Heart left ventricle (tissue), 16 donors: ENCODE measurements around the gene PER1. TPM values are rescaled to one million over a fixed set of nuclear protein-coding genes. Genes with fewer than 3 reads are reported as not detected.

ENCODE experiments used
- ATAC-seq, 4 donors: fragments of 200-7000 bp; cut with Tn5 transposase; one replicate each; pipeline ENCODE4 v1.9.1; 2020 to 2022; ENCODE audit warnings: moderate library complexity in 4 of 4, mild to moderate bottlenecking in 3 of 4, moderate number of reproducible peaks in 1 of 4
- DNase-seq, 5 donors: peaks; one replicate each; pipeline ENCODE4 v3.0.0-alpha.2; 2020
- H3K27ac ChIP-seq, 12 donors: fragments of 200-600 bp; sonication (generic) in 4 of 12; one replicate each; pipeline versions ENCODE4 v1.5.0 to v1.8.0; 2016 to 2022; ENCODE audit warnings: mild to moderate bottlenecking in 2 of 12
- H3K27me3 ChIP-seq, 9 donors: fragments of 200-600 bp; sonication (generic) in 2 of 9; one replicate each; pipeline versions ENCODE4 v1.5.1 to v1.8.0; 2016 to 2022; ENCODE audit warnings: mild to moderate bottlenecking in 3 of 9
- H3K36me3 ChIP-seq, 9 donors: fragments of 200-600 bp; sonication (generic) in 2 of 9; one replicate each; pipeline versions ENCODE4 v1.5.0 to v1.8.0; 2018 to 2022; ENCODE audit warnings: mild to moderate bottlenecking in 2 of 9
- H3K4me1 ChIP-seq, 12 donors: fragments of 200-600 bp; sonication (generic) in 4 of 12; one replicate each; pipeline versions ENCODE4 v1.5.0 to v1.8.0; 2016 to 2022; ENCODE audit warnings: mild to moderate bottlenecking in 3 of 12
- H3K4me3 ChIP-seq, 12 donors: fragments of 200-600 bp; sonication (generic) in 4 of 12; one replicate each; pipeline versions ENCODE4 v1.5.0 to v1.8.0; 2017 to 2022; ENCODE audit warnings: mild to moderate bottlenecking in 9 of 12, moderate library complexity in 4 of 12
- H3K9me3 ChIP-seq, 12 donors: fragments of 200-600 bp; sonication (generic) in 4 of 12; one replicate each; pipeline versions ENCODE4 v1.5.0 to v1.8.0; 2016 to 2022; ENCODE audit warnings: mild to moderate bottlenecking in 1 of 12
- POLR2A ChIP-seq, 2 donors: fragments of 450-650 bp; IDR thresholded peaks; one replicate each; pipeline ENCODE4 v1.6.1; 2017; ENCODE audit warnings: antibody characterized with exemption in 2 of 2, mild to moderate bottlenecking in 2 of 2, moderate library complexity in 2 of 2
- WGBS, 4 donors: extraction: QIAGEN DNeasy Blood & Tissue Kit in 2 of 4; methylation state at CpG; one replicate each; pipeline versions ENCODE4 v1.1.5 to v1.1.7; 2013 to 2018; 5-methylcytosine and 5-hydroxymethylcytosine counted together
- intact Hi-C, 10 donors: fragments of 100-400 bp; cut with DNase I; formaldehyde crosslinking; loops; one replicate each; pipeline versions ENCODE4 v1.11.1 to v1.14.2; 2022
- polyA plus RNA-seq, 2 donors: library from polyadenylated mRNA; stranded (reverse); fragments of 200-250 nt; gene quantifications; one replicate each; pipeline ENCODE4 v1.2.3, GENCODE V29; 2013
- total RNA-seq, 9 donors: library from RNA; depleted of rRNA in 2 of 9; stranded (reverse); fragments of >200 nt in 2 of 9; fragmentation: NEBNext Ultra II Directional in 3 of 9; extraction: Animal tissue kit (Norgen Biotek cat#: 25700) in 3 of 9; gene quantifications; one replicate each; pipeline versions ENCODE4 v1.1.0 to v1.2.4, GENCODE V29; 2016 to 2023
- TF ChIP-seq, protein P1 (sequence below), 12 donors: fragments of 200-600 bp; sonication (generic) in 4 of 12; IDR thresholded peaks; one replicate each; pipeline versions ENCODE4 v1.5.0 to v1.8.0; 2018 to 2022; ENCODE audit warnings: antibody characterized with exemption in 12 of 12, mild to moderate bottlenecking in 5 of 12
- donor health status: ischemic (EF 13 %, LVEDD 7.1; RV severe dilation, severe dysfunction).
- donor health status: healthy with polysubstance abuse.
- donor health status: DM: no; HTN: yes; CAD: no.
- donor health status: DM: no; HTN: no; CAD: no.
- donor health status: ischemic (EF 25% LVEDD 6.9; RV normal size, moderate dysfunction).
- donor health status: ischemic (EF 25% LVEDD 5.7; RV mildly dilated, moderate dysfunction).
- donor health status: healthy.
- donor health status: DM: yes; HTN: yes; CAD: no.
- donor health status: ischemic (EF 35%, LVEDD 5.7; RV mildly dilated, moderate dysfunction).
- donor health status: nonischemic (EF 11% LVEDD 7.7; RV severe dilation, severe dysfunction).
- donor health status: DM: yes; HTN: yes; CAD: no.
- donor health status: PGD.
- donor health status: ischemic (EF 29% LVEDD 5.4; RV normal size, mild dysfunction).
- donor health status: nonischemic (EF 23%, LVEDD 6.1; RV moderate dilation, normal function).

PER1 gene
- total and polyA plus RNA-seq, 11 donors: 40.2 to 164 (median 92.1) TPM

DNA sequence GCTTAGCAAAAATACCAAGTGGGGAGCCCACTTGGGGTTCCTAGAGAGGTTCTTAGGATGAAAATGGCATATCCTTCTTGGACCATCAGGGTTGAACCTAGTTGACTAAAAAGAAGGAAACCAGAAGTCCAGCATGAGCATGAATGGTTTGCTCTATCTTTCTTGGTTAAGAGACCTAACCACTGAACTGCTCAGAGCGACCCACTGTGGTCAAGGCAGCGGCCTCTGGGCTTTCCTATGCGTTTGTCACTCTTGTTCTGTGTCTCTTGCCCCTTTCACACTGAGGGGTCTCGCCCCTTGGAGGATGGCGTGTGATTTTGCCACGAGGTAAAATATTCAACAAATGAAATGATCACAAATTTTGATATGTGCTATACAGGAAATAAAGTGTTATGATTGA is 38.3 kb upstream of the PER1 start:
- intact Hi-C loops: loop anchor here in 1 of 10 donors (10.0 kb wide), 1 partner anchor 184 kb away; the partner anchor contains the start of gene KRABD2
- peak in 1 of 5 donors; percentile 34 for DNase-seq
- Histone ChIP-seq H3K27ac (peak overlapping the region in 11 of 12 donors; percentile 43 to 99 (median 95)), H3K36me3 (no peaks in the 10 kb centered on the region), H3K27me3 (no peaks in the 10 kb centered on the region), H3K9me3 (no peaks in the 10 kb centered on the region), H3K4me1 (peaks cover 6 to 53% (median 35%) of the 10 kb centered on the region in 12 donors), H3K4me3 (peak overlapping the region in 9 of 12 donors; percentile 61 to 96 (median 87))
- ATAC-seq: no peak
- TF ChIP-seq, protein P1, sequence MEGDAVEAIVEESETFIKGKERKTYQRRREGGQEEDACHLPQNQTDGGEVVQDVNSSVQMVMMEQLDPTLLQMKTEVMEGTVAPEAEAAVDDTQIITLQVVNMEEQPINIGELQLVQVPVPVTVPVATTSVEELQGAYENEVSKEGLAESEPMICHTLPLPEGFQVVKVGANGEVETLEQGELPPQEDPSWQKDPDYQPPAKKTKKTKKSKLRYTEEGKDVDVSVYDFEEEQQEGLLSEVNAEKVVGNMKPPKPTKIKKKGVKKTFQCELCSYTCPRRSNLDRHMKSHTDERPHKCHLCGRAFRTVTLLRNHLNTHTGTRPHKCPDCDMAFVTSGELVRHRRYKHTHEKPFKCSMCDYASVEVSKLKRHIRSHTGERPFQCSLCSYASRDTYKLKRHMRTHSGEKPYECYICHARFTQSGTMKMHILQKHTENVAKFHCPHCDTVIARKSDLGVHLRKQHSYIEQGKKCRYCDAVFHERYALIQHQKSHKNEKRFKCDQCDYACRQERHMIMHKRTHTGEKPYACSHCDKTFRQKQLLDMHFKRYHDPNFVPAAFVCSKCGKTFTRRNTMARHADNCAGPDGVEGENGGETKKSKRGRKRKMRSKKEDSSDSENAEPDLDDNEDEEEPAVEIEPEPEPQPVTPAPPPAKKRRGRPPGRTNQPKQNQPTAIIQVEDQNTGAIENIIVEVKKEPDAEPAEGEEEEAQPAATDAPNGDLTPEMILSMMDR (IDR thresholded peaks at IDR 0.05): no peak
- TF ChIP-seq POLR2A (IDR thresholded peaks at IDR 0.05): no peak
- 32 to 47% (median 43%) methylated on average over 6 of the region's 6 CpGs for WGBS, 4 donors

DNA sequence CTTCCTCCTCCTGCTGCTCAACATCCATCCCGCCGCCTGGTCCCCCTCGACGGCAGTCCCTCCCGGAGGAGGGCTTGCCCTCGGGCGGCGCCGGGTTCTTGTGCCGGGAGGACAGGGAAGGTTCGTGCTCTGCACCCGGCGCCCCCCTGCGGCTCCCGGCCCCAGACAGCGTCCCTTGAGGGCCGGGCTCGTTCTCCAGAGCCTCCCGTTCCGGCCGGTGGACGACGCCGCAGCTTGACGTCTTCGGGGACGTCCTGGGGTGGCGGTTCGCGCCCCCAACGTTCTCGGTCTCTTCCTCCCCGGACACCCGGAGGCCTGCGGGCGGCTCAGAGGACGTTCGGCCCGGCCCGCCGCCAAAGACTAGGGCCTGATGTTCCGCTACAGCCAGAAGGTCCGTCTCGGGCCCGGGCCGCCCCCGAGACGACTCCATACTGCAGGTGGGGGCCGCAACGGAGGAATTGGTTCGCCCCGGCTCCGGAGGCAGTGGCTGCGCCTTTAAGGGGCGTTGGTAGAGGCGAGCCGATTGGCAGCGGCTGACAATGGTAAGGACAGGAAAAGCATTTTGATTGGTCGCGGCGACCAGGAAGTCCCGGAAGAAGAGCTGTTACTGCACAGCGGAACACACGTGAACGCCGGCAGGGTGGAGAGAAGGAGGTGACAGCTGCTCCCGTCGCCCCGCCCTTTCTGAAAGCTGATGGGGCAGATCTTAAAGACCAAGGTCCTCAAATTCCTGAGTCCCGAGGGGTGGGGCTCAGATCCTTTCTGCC is 37.7 kb upstream of the PER1 start, which contains the start of gene BORCS6:
BORCS6 (minus strand) TSS at position 470 of the 767 bp plus-strand sequence; CDS start at position 430, 40 bp downstream.
- H3K4me1 ChIP-seq: peaks cover 6 to 54% (median 35%) of the 10 kb centered on the region in 12 donors
- peak in 1 of 2 donors; percentile 88 for TF ChIP-seq POLR2A (IDR thresholded peaks at IDR 0.05)
- TF ChIP-seq, protein P1 (IDR thresholded peaks at IDR 0.05): peak in 5 of 12 donors; percentile 10 to 23 (median 12)
- H3K9me3 ChIP-seq: no peaks in the 10 kb centered on the region
- intact Hi-C loops: loop anchor here in 5 of 10 donors (5.0 to 10.0 kb wide), 5 partner anchors 55 to 185 kb away; partner anchors contain the start of genes CTC1 (in 1 of the 5), HES7 (in 1 of the 5), KRABD2 (in 1 of the 5) and PFAS (in 1 of the 5)
- DNase-seq: peak; percentile 97 to 99 (median 98)
- peak within 1 kb of the TSS; percentile 87 to 99 (median 96) for H3K27ac ChIP-seq
- WGBS, 4 donors: 0 to 1% (median 0%) methylated on average over 49 to 70 of the region's 70 CpGs
- ATAC-seq: peak; percentile 68 to 83 (median 78)
- no peaks in the 10 kb centered on the region for H3K27me3 ChIP-seq
- peak within 1 kb of the TSS; percentile 57 to 96 (median 82) for H3K4me3 ChIP-seq
- H3K36me3 ChIP-seq: no peaks in the 10 kb centered on the region

DNA sequence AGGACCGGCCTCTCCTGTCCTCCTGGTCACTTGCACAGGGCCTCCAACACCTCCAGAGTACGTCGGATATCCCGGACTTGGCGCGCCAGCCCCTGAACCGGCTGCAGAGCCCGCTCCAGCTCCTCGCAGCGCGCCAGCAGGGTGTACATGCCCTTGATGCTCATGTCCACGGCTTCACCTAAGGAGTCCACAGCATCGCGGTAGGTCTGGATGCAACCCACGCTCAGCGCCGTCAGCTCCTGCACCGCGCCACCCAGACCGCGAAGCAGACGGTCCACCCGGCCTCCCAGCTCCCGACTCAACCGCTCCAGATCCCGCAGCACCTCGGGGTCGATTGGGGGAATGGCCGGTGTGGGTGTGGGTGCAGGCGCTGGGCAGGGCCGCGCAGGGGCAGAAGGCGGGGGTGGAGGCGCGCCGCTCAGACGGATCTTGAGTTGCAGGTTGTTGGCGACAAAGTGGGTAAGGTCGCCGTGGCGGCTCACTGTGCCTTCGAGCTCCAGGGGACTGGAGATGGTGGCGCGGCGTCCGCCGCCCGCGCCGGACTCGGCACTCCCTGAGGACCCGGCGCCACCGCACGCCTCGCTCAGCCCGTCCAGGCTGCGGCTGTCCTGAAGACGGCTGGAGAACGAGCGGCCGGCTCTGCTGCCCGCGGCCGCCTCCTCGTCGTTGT is 37.0 kb upstream of the PER1 start:
- intact Hi-C loops: loop anchor here in 4 of 10 donors (5.0 to 10.0 kb wide), 4 partner anchors 54 to 108 kb away; partner anchors contain the start of genes CTC1 (in 1 of the 4), HES7 (in 1 of the 4), PFAS (in 1 of the 4) and SLC25A35 (in 1 of the 4)
- no peaks in the 10 kb centered on the region for H3K27me3 ChIP-seq
- no peak for TF ChIP-seq POLR2A (IDR thresholded peaks at IDR 0.05)
- H3K36me3 ChIP-seq: no peaks in the 10 kb centered on the region
- H3K9me3 ChIP-seq: no peaks in the 10 kb centered on the region
- H3K4me1 ChIP-seq: peaks cover 6 to 54% (median 35%) of the 10 kb centered on the region in 12 donors
- H3K27ac ChIP-seq: peak overlapping the region; percentile 87 to 99 (median 96)
- WGBS, 4 donors: 1 to 9% (median 3%) methylated on average over 15 to 67 of the region's 67 CpGs
- no peak for ATAC-seq
- DNase-seq: peak; percentile 33 to 73 (median 45)
- peak overlapping the region; percentile 57 to 96 (median 82) for H3K4me3 ChIP-seq

DNA sequence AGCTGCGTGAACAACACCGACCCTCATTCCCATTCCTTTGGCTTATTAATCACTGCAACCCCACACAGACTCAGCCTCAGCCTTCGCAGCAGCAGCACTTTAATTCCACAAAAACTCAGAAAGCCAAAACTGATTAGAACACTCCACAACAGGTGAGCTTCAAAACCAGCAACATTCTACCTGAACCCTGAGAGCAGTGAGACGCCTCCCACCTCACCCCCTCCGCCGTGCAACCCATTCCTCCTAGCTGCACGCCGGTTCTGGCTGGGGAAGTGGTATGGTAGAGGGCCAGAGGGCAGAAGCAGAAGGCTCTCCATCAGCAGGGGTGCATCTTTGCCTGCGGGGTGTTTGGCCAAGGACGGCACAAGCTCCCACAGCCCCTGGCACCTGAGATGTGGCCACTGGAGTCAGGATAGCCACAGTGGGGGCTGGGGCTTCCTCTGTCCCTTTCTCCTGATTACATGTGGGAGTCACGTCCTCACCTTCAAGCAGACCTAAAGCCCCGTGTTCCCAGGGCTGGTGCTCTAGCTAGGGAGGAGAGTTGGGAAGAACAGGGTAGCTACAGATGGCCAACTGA is 36.1 kb upstream of the PER1 start:
- H3K4me3 ChIP-seq: peak overlapping the region; percentile 57 to 96 (median 82)
- intact Hi-C loops: loop anchor here in 4 of 10 donors (5.0 to 10.0 kb wide), 4 partner anchors 54 to 109 kb away; partner anchors contain the start of genes CTC1 (in 1 of the 4), HES7 (in 1 of the 4), PFAS (in 1 of the 4) and SLC25A35 (in 1 of the 4)
- TF ChIP-seq POLR2A (IDR thresholded peaks at IDR 0.05): no peak
- TF ChIP-seq, protein P1 (IDR thresholded peaks at IDR 0.05): no peak
- no peak for ATAC-seq
- no peaks in the 10 kb centered on the region for H3K9me3 ChIP-seq
- peak in 2 of 5 donors; percentile 27 to 63 for DNase-seq
- H3K27me3 ChIP-seq: no peaks in the 10 kb centered on the region
- peak overlapping the region in 11 of 12 donors; percentile 89 to 99 (median 96) for H3K27ac ChIP-seq
- H3K36me3 ChIP-seq: no peaks in the 10 kb centered on the region
- H3K4me1 ChIP-seq: peaks cover 6 to 54% (median 35%) of the 10 kb centered on the region in 12 donors
- 37 to 49% (median 43%) methylated on average over 12 of the region's 12 CpGs for WGBS, 4 donors
